CD4-positive, alpha-beta T cell treated with Interleukin-17A for 4 hours (primary cell): ENCODE data around the gene HCRTR1.
"Not testable (repeated sequence)": the region's sequence is repeated elsewhere in the genome, so short reads cannot be mapped to it uniquely, and the experiment has no call there.

Experiments
- DNase-seq: peaks from one replicate; pipeline ENCODE4 v3.0.0-alpha.2; 2020; ENCODE audit warnings: mixed read lengths

HCRTR1 gene

GRCh38 chr1:31581821-31582810, 35.4 kb upstream of the HCRTR1 start:
- no peak for DNase-seq

GRCh38 chr1:31583082-31583994, 34.2 kb upstream of the HCRTR1 start:
- DNase-seq = no peak

- no peak for DNase-seq
Measured at GRCh38 chr1:31583995-31584868, 33.3 kb upstream of the HCRTR1 start.

GRCh38 chr1:31584869-31585735, 32.4 kb upstream of the HCRTR1 start:
- DNase-seq = no peak

GRCh38 chr1:31585736-31586365, 31.6 kb upstream of the HCRTR1 start:
- DNase-seq = no peak

- DNase-seq = no peak
Measured at GRCh38 chr1:31586376-31587327, 30.8 kb upstream of the HCRTR1 start.

- not testable (repeated sequence) for DNase-seq
Measured at GRCh38 chr1:31587328-31587699, 30.2 kb upstream of the HCRTR1 start.

GRCh38 chr1:31587720-31588423, 29.6 kb upstream of the HCRTR1 start:
- peak; percentile 44 for DNase-seq

GRCh38 chr1:31588751-31589515, 28.6 kb upstream of the HCRTR1 start:
- DNase-seq = no peak

- DNase-seq = no peak
Measured at GRCh38 chr1:31591425-31592093, 25.9 kb upstream of the HCRTR1 start.

- DNase-seq = no peak
Measured at GRCh38 chr1:31592132-31592531, 25.4 kb upstream of the HCRTR1 start.

GRCh38 chr1:31593136-31593665, 24.3 kb upstream of the HCRTR1 start:
- DNase-seq = no peak

GRCh38 chr1:31593770-31594632, 23.5 kb upstream of the HCRTR1 start:
- DNase-seq = peak; percentile 76

- no peak for DNase-seq
Measured at GRCh38 chr1:31595836-31596736, 21.4 kb upstream of the HCRTR1 start.

- no peak for DNase-seq
Measured at GRCh38 chr1:31596737-31597097, 20.8 kb upstream of the HCRTR1 start.
